PC-9 (cell line): ENCODE data around the gene NCAPH2. TPM values are rescaled to one million over a fixed set of nuclear protein-coding genes. Genes with fewer than 3 reads are reported as not detected.

Source experiments
- BruUV-seq: library from RNA; stranded (reverse); fragments of 400-500 nt; replicated peaks from 2 replicates; lab custom pipeline; 2021; lab: Mats Ljungman, UMichigan
- CTCF ChIA-PET: fragments of 300-600 bp; sonication (Branson Sonifier 250); formaldehyde crosslinking; loops from one replicate; lab custom pipeline; 2022; ENCODE audit warnings: antibody characterized with exemption; lab: Charles Lee
- POLR2A ChIA-PET: fragments of 300-600 bp; sonication (Branson Sonifier 250); formaldehyde crosslinking; loops from one replicate; lab custom pipeline; 2022; ENCODE audit warnings: antibody characterized with exemption; ENCODE audit not compliant: unreplicated experiment; lab: Charles Lee
- DNase-seq, 2 experiments: peaks; one replicate each; pipeline versions ENCODE4 v3.0.0 to v3.0.0-alpha.2; 2015 to 2022; ENCODE audit warnings: mixed read lengths in 1 of 2
- H2AFZ ChIP-seq: fragments of 200-600 bp; sonication (generic); 2 replicates; pipeline ENCODE4 v1.8.1; 2017; ENCODE audit warnings: antibody characterized with exemption
- H3F3A ChIP-seq: fragments of 200-600 bp; sonication (generic); 2 replicates; pipeline ENCODE4 v1.8.1; 2017; ENCODE audit warnings: antibody characterized with exemption, mild to moderate bottlenecking, low read depth; ENCODE audit not compliant: insufficient read depth
- H3K27ac ChIP-seq: fragments of 200-600 bp; sonication (generic); 2 replicates; pipeline ENCODE4 v1.6.1; 2016; ENCODE audit warnings: mixed run types
- H3K27me3 ChIP-seq: fragments of 200-600 bp; sonication (generic); 2 replicates; pipeline ENCODE4 v1.6.1; 2016; ENCODE audit warnings: low read depth, mixed run types; ENCODE audit not compliant: insufficient read depth
- H3K36me3 ChIP-seq: fragments of 200-600 bp; sonication (generic); 2 replicates; pipeline ENCODE4 v1.6.1; 2016; ENCODE audit warnings: low read depth, mixed run types
- H3K4me1 ChIP-seq: fragments of 200-600 bp; sonication (generic); replicated peaks from 2 replicates; pipeline ENCODE4 v1.6.1; 2016; ENCODE audit warnings: mixed run types; ENCODE audit not compliant: insufficient read depth
- H3K4me2 ChIP-seq: fragments of 200-600 bp; sonication (generic); 2 replicates; pipeline ENCODE4 v1.6.1; 2017; ENCODE audit warnings: mixed run types
- H3K4me3 ChIP-seq: fragments of 200-600 bp; sonication (generic); 2 replicates; pipeline ENCODE4 v1.6.1; 2016; ENCODE audit warnings: mixed run types
- H3K79me2 ChIP-seq: fragments of 200-600 bp; sonication (generic); 2 replicates; pipeline ENCODE4 v1.6.1; 2017; ENCODE audit warnings: low read depth, mixed run types
- H3K9me2 ChIP-seq: fragments of 200-600 bp; sonication (generic); 2 replicates; pipeline ENCODE4 v1.8.1; 2017; ENCODE audit warnings: mild to moderate bottlenecking; ENCODE audit not compliant: insufficient read depth
- H3K9me3 ChIP-seq: fragments of 200-600 bp; sonication (generic); 2 replicates; pipeline ENCODE4 v1.8.1; 2016; ENCODE audit warnings: low read depth; ENCODE audit not compliant: insufficient read depth
- H4K20me1 ChIP-seq: fragments of 200-600 bp; sonication (generic); 2 replicates; pipeline ENCODE4 v1.8.1; 2017; ENCODE audit not compliant: insufficient read depth
- EZH2 ChIP-seq: fragments of 200-600 bp; sonication (generic); IDR thresholded peaks from 2 replicates; pipeline ENCODE4 v1.8.0; 2017; ENCODE audit warnings: antibody characterized with exemption, low read depth
- intact Hi-C: fragments of 100-400 bp; cut with micrococcal nuclease; formaldehyde crosslinking; loops from one replicate; pipeline ENCODE4 v1.10.0; 2022; ENCODE audit not compliant: unreplicated experiment
- total RNA-seq: library from RNA; stranded (reverse); gene quantifications from 2 replicates; pipeline ENCODE4 v1.2.3, GENCODE V29; 2021
- TF ChIP-seq, protein P1 (sequence below): fragments of 200-600 bp; sonication (generic); conservative IDR thresholded peaks from 2 replicates; pipeline ENCODE4 v1.6.1; 2017; ENCODE audit warnings: mixed run types, antibody characterized with exemption, mild to moderate bottlenecking, moderate library complexity

NCAPH2 gene
- total RNA-seq, 1 experiment from 2014 or later, result 58.8 TPM

DNA sequence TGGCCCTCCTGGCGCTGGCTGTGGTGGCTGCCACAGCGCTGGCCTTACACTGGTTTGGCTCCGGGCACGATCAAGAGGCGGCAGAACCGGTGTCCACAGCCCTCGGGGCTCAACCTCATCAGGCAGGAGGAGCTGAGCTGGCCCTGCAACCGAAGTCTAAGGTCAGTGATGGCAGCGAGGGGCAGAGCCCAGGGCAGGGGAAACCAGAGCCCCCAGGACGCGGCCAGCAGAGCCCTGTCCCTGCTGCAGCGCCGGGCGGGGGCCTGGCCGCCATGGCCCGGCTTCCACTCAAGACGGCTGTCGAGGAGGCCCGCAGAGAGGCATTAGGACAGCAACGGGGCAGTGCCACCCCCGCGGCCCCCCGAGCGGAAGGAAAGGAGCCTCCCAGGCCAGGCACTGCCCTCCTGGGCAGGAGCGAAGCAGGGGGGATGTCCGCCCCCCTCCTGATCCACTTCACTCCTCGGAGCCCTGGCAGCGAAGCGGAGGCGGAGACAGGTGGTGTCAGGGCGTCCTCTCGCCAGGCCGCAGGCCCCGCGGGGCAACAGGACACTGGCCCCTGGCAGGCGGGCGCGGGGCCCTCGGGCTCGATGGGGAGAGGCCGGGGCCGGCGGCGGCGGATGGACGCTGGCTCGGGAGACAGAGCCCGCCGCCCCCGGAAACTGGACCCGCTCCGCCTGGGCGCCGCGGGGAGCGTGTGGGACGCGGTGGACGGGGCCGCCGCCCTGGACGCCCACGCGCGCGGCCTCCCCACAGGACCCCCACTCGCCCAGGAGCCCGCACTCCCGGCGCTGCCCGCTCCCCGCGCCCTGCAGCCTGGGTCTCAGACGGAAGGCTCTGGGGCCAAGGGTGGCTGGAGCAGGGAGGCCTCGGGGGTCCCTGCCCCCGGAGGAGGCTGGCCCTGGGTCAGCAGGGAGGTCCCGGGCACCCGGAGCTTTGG lies 38.6 kb downstream of the NCAPH2 start:
- TF ChIP-seq, protein P1, sequence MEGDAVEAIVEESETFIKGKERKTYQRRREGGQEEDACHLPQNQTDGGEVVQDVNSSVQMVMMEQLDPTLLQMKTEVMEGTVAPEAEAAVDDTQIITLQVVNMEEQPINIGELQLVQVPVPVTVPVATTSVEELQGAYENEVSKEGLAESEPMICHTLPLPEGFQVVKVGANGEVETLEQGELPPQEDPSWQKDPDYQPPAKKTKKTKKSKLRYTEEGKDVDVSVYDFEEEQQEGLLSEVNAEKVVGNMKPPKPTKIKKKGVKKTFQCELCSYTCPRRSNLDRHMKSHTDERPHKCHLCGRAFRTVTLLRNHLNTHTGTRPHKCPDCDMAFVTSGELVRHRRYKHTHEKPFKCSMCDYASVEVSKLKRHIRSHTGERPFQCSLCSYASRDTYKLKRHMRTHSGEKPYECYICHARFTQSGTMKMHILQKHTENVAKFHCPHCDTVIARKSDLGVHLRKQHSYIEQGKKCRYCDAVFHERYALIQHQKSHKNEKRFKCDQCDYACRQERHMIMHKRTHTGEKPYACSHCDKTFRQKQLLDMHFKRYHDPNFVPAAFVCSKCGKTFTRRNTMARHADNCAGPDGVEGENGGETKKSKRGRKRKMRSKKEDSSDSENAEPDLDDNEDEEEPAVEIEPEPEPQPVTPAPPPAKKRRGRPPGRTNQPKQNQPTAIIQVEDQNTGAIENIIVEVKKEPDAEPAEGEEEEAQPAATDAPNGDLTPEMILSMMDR, result no peak
- TF ChIP-seq EZH2, result no peak
- H4K20me1 ChIP-seq, result no peaks in the 10 kb centered on the region
- no peaks in the 10 kb centered on the region for H3K27me3 ChIP-seq
- no peak overlapping the region for H2AFZ ChIP-seq
- H3K4me1 ChIP-seq, result peaks cover 44% of the 10 kb centered on the region
- H3K4me3 ChIP-seq, result peak overlapping the region; percentile 22; the same call in 1 of the 2 replicates
- H3K79me2 ChIP-seq, result no peaks in the 10 kb centered on the region
- CTCF ChIA-PET, result interaction anchor here (1.4 kb wide), 1 partner anchor 16 kb away, joined by 5 read pairs; the partner anchor contains the start of gene SYCE3
- no peaks in the 10 kb centered on the region for H3K9me3 ChIP-seq
- intact Hi-C loops, result no loop called here
- POLR2A ChIA-PET, result no interaction called here
- H3F3A ChIP-seq, result peaks cover 35% of the 10 kb centered on the region
- H3K9me2 ChIP-seq, result no peaks in the 10 kb centered on the region
- DNase-seq, result peak in 1 of 2 experiments; percentile 23
- H3K4me2 ChIP-seq, result peak overlapping the region; percentile 71
- H3K36me3 ChIP-seq, result no peaks in the 10 kb centered on the region
- H3K27ac ChIP-seq, result peak overlapping the region; percentile 75
- BruUV-seq, result no TSS peak

DNA sequence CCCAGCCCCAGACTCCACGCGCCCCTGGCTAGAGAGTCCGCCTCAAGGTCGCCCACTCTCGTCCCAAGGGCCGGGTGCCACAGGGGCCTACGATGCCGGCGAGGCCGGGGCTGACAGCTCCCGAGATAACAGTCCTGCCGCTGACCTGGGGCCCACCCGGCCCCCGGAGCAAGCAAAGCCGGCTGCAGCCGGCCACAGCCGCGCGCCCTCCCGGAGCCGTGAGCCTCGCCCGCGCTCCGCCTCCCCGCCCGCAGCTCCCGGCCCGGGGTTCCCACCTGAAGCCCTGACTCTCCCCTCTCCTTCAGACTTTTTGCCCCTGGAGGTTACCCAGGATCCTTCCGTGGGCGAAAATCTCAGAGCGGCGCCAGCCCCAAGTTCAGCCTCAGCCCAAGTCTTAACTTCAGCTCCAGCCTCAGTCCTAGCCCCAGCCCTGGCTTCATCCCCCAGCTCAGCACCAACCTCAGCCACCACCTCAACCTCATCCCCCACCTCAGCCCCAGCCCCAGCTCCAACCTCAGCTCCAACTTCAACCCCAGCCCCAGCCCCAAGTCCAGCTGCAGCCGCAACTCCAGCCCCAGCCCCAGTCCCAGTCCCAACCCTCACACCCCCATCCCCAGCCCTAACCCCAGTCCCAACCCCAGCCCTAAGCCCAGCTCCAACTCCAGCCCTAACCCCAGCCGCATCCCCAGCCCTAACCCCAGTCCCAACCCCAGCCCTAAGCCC lies 39.4 kb downstream of the NCAPH2 start:
- H3K79me2 ChIP-seq, result no peaks in the 10 kb centered on the region
- intact Hi-C loops, result no loop called here
- no TSS peak for BruUV-seq
- H3K4me2 ChIP-seq, result no peak overlapping the region
- H3K4me3 ChIP-seq, result no peak overlapping the region
- DNase-seq, result no peak
- H3K4me1 ChIP-seq, result peaks cover 36% of the 10 kb centered on the region
- ChIA-PET POLR2A (no interaction called here), CTCF (interaction anchor here (0.6 kb wide), 1 partner anchor 580 kb away, joined by 5 read pairs; no protein-coding TSS in a partner anchor)
- peaks cover 27% of the 10 kb centered on the region for H3F3A ChIP-seq
- H2AFZ ChIP-seq, result no peak overlapping the region
- H3K36me3 ChIP-seq, result no peaks in the 10 kb centered on the region
- no peaks in the 10 kb centered on the region for H3K9me3 ChIP-seq
- TF ChIP-seq, protein P1, result no peak
- TF ChIP-seq EZH2, result no peak
- H4K20me1 ChIP-seq, result no peaks in the 10 kb centered on the region
- no peak overlapping the region for H3K27ac ChIP-seq
- no peaks in the 10 kb centered on the region for H3K27me3 ChIP-seq
- no peaks in the 10 kb centered on the region for H3K9me2 ChIP-seq

DNA sequence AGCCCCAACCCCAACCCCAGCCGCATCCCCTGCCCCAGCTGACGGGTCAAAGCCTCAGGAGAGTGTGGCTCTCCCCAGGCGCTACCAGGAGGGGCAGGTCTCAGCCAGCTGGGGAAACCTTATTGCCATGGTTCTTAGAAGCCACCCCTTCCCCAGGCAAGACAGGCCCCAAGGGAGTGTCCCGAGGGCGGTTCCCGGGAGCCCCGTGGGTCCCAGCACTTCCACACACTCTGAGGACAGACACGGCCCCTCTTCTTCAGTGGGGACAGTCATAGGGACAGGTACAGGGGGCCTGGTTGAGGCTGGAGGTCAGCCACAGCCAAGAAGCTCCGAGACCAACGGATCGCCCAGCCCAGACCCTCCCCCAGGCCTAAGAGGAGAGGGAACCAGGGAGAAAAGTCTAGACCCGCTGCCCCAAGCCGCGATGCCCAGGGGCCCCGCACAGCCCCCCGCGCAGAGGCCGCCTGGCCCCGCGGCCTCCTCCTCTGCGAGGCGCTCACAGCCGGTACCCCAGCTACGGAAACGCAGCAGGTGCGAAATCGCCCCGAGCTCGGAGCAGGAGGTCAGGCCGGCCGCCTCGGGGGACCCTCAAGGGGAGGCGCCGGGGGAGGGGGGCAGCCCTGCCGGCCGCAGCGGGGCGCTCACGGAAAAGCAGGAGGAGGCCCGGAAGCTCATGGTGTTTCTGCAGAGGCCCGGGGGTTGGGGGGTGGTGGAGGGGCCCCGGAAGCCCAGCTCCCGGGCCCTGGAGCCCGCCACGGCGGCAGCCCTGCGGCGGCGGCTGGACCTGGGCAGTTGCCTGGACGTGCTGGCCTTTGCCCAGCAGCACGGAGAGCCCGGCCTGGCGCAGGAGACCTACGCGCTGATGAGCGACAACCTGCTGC lies 40.3 kb downstream of the NCAPH2 start:
- Histone ChIP-seq H3K36me3 (no peaks in the 10 kb centered on the region), H3K79me2 (no peaks in the 10 kb centered on the region), H3F3A (peaks cover 24% of the 10 kb centered on the region), H3K4me2 (no peak overlapping the region), H3K4me1 (peaks cover 32% of the 10 kb centered on the region), H3K9me2 (no peaks in the 10 kb centered on the region), H3K27me3 (no peaks in the 10 kb centered on the region), H3K9me3 (no peaks in the 10 kb centered on the region), H4K20me1 (no peaks in the 10 kb centered on the region), H3K27ac (no peak overlapping the region), H2AFZ (no peak overlapping the region), H3K4me3 (no peak overlapping the region)
- TF ChIP-seq, protein P1, result no peak
- TF ChIP-seq EZH2, result no peak
- intact Hi-C loops, result no loop called here
- POLR2A ChIA-PET, result no interaction called here
- CTCF ChIA-PET, result interaction anchor here (0.6 kb wide), 1 partner anchor 581 kb away, joined by 5 read pairs; no protein-coding TSS in a partner anchor
- no TSS peak for BruUV-seq
- no peak for DNase-seq
